ENCODE results near the gene PKN2. TPM values are rescaled to one million over a fixed set of nuclear protein-coding genes. Genes with fewer than 3 reads are reported as not detected.

Gene PKN2
- total and polyA plus RNA-seq, 8 donors: 6.5 to 28.8 (median 16.0) TPM

DNA sequence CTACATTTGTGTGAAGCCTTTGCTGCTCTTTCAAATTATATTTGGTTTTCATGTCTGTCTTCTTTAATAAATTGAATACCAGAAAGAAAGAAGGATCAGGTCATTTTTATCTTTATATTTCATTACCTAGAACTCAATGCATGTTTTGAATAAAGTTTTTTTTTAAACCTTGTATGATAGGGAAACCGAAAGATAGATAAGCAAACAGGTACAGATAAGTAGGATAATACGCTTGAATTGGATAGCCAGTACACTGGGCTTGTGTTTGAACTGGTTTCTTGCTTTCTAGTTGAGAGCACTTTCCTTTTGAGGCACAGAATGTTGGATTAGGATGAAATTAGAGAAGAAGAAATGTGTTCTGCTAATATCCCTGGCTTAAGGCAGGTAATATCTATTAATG lies 46.9 kb downstream of the PKN2 start:
- peaks cover 6 to 30% (median 18%) of the 10 kb centered on the region in 3 donors for H3K4me1 ChIP-seq

DNA sequence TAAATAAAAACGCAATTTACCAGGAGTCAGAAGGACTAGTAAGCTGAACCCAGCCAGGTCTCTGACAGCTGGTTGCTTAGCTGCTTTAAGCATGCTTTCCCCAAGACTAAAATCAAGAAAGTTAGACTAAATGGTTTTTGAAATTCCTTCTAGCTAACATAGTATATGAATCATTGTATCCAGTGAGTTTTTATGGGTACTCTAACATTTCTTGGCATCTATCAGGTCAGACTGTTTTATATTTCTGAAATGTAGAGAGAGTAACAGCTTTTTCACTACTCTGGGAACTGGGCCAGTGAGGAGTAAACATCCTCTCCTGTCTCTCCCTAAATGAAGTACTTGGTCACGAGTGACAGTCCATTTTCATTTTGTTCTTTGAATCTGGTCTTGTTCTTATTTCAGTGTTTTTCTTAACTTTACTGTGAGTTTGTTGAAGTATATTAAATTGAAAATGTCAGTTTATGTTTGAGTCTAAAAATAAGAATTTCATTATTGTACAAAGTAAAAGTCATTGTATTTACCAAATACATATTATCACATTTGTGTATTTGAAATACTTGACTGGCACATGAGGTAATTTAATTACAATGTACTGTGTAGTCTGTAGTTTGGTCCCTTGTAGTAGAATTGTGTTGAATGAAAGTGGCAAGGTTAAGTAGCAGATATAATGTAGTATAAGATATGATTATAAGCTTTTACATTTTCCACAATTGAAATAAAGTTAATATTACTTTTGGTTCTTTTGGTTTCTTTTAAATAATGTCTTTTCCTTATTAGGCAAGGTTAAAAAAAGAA lies 47.6 kb downstream of the PKN2 start:
- H3K27me3 ChIP-seq: no peaks in the 10 kb centered on the region
- TF ChIP-seq, protein P1, sequence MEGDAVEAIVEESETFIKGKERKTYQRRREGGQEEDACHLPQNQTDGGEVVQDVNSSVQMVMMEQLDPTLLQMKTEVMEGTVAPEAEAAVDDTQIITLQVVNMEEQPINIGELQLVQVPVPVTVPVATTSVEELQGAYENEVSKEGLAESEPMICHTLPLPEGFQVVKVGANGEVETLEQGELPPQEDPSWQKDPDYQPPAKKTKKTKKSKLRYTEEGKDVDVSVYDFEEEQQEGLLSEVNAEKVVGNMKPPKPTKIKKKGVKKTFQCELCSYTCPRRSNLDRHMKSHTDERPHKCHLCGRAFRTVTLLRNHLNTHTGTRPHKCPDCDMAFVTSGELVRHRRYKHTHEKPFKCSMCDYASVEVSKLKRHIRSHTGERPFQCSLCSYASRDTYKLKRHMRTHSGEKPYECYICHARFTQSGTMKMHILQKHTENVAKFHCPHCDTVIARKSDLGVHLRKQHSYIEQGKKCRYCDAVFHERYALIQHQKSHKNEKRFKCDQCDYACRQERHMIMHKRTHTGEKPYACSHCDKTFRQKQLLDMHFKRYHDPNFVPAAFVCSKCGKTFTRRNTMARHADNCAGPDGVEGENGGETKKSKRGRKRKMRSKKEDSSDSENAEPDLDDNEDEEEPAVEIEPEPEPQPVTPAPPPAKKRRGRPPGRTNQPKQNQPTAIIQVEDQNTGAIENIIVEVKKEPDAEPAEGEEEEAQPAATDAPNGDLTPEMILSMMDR (IDR thresholded peaks at IDR 0.05): no peak
- H3K9me3 ChIP-seq: no peaks in the 10 kb centered on the region
- no peak overlapping the region for H3K4me3 ChIP-seq
- FAIRE-seq: peak; percentile 94
- peaks cover 6 to 30% (median 18%) of the 10 kb centered on the region in 3 donors for H3K4me1 ChIP-seq
- intact Hi-C loops (cut with DNase I): no loop called here
- peak overlapping the region in 3 of 4 donors; percentile 17 to 51 (median 39) for H3K27ac ChIP-seq
- H3K36me3 ChIP-seq: no peaks in the 10 kb centered on the region
- DNase-seq: peak in 1 of 6 donors; percentile 29
- 4 to 10% methylated on average over 2 of the region's 2 CpGs for WGBS, 2 donors
- ATAC-seq: peak; percentile 50 to 91 (median 82)

More for the DNA sequence above, 46.9 kb downstream of the PKN2 start:
- DNase-seq (no peak), FAIRE-seq (no peak), ATAC-seq (peak in 3 of 4 donors; percentile 41 to 50 (median 46))
- TF ChIP-seq, protein P1 (IDR thresholded peaks at IDR 0.05): no peak
- Histone ChIP-seq H3K4me3 (no peak overlapping the region), H3K9me3 (no peaks in the 10 kb centered on the region), H3K27me3 (no peaks in the 10 kb centered on the region), H3K27ac (peak overlapping the region in 3 of 4 donors; percentile 17 to 51 (median 39)), H3K36me3 (no peaks in the 10 kb centered on the region)
- intact Hi-C loops (cut with DNase I): no loop called here
- WGBS, 2 donors: 25 to 27% methylated on average over 2 of the region's 2 CpGs

DNA sequence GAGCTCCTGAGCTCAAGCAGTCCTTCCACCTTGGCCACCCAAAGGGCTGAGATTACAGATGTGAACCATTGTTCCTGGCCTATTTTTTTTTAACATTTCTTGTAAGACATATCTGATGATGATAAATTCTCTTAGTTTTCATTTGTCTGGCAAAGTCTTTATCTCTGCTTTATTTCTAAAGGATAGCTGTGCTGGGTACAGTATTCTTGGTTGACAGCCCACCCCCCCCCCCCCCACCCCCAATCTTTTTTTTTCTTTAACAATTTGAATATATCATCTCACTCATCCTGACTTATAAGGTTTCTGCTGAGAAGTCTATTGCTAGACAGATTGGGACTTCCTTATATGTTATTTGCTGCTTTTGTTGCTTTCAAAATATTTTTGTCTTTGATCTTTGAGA lies 51.3 kb downstream of the PKN2 start:
- DNase-seq (no peak), ATAC-seq (no peak), FAIRE-seq (no peak)
- Histone ChIP-seq H3K9me3 (no peaks in the 10 kb centered on the region), H3K27me3 (no peaks in the 10 kb centered on the region), H3K27ac (no peak overlapping the region), H3K4me1 (peaks cover 6 to 22% (median 9%) of the 10 kb centered on the region in 3 donors), H3K4me3 (no peak overlapping the region), H3K36me3 (no peaks in the 10 kb centered on the region)
- intact Hi-C loops (cut with DNase I): no loop called here
- TF ChIP-seq, protein P1 (IDR thresholded peaks at IDR 0.05): no peak

DNA sequence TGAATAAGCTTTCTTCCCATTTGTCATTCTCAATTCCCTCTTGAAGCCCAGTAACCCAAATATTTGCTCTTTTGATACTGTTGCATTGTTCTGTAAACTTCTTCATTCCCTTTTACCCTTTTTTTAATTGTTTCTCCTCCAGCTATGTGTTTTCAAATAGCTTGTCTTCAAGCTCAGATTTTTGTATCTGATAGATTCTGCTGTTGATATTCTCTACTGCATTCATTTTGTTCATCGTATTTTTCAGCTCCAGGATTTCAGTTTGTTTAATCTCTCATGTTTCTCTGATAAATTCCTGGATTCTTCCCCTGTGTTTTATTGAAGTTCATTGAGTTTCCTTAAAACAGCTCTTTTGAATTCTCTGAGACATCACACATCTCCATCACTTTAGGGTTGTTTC lies 51.8 kb downstream of the PKN2 start:
- Histone ChIP-seq H3K9me3 (no peaks in the 10 kb centered on the region), H3K27me3 (no peaks in the 10 kb centered on the region), H3K27ac (no peak overlapping the region), H3K4me3 (no peak overlapping the region), H3K36me3 (no peaks in the 10 kb centered on the region), H3K4me1 (peaks cover 6 to 16% (median 7%) of the 10 kb centered on the region in 3 donors)
- FAIRE-seq (no peak), ATAC-seq (no peak), DNase-seq (no peak)
- TF ChIP-seq, protein P1 (IDR thresholded peaks at IDR 0.05): no peak
- WGBS, 2 donors: 93 to 95% methylated on average over 1 of the region's 1 CpG
- intact Hi-C loops (cut with DNase I): no loop called here

All from pancreas (tissue), 10 donors.